SK-N-MC (cell line): Measurements from ENCODE around the gene FOSL2.

Source experiments
- EZH2 ChIP-seq: fragments of 200-600 bp; sonication (generic); IDR thresholded peaks from one replicate; pipeline ENCODE4 v1.6.1; 2017; ENCODE audit warnings: antibody characterized with exemption
- FOXP2 ChIP-seq: optimal IDR thresholded peaks from 2 replicates; pipeline ENCODE3; 2011; ENCODE audit warnings: mild to moderate bottlenecking, moderate library complexity; ENCODE audit not compliant: insufficient read depth; ENCODE audit errors: extremely low read length, control extremely low read depth
- POLR2AphosphoS5 ChIP-seq: IDR thresholded peaks from 2 replicates; pipeline ENCODE4 v1.6.1; 2012; ENCODE audit warnings: mild to moderate bottlenecking, low read depth, low read length, borderline replicate concordance

GRCh38 chr2:28400921-28401320 is 8.3 kb downstream of the FOSL2 start:
- TF ChIP-seq POLR2AphosphoS5: no peak
- TF ChIP-seq EZH2: no peak
- no peak for TF ChIP-seq FOXP2
